GM19239 (cell line): ENCODE measurements around the gene MAP4K2.

Experiments used
- DNase-seq: peaks from one replicate; pipeline ENCODE4 v3.0.0; 2011; ENCODE audit warnings: low spot score; ENCODE audit not compliant: insufficient read length
- FAIRE-seq: peaks from 2 replicates; lab custom pipeline; 2011; peaks lifted over from hg19 to GRCh38; lab: Jason Lieb, UNC

MAP4K2 gene

GRCh38 chr11:64759131-64759721 is 43.8 kb downstream of the MAP4K2 start:
- DNase-seq = no peak

GRCh38 chr11:64758330-64759079 is 44.5 kb downstream of the MAP4K2 start:
- FAIRE-seq = no peak
- DNase-seq = no peak

More at GRCh38 chr11:64759131-64759721, 43.8 kb downstream of the MAP4K2 start:
- no peak for FAIRE-seq

GRCh38 chr11:64757549-64758329 is 45.3 kb downstream of the MAP4K2 start:
- no peak for FAIRE-seq
- no peak for DNase-seq

GRCh38 chr11:64755681-64756361 is 47.2 kb downstream of the MAP4K2 start:
- DNase-seq = no peak
- no peak for FAIRE-seq

GRCh38 chr11:64754919-64755662 is 47.9 kb downstream of the MAP4K2 start:
- FAIRE-seq (no peak), DNase-seq (no peak)

GRCh38 chr11:64754124-64754918 is 48.7 kb downstream of the MAP4K2 start:
- DNase-seq = no peak
- FAIRE-seq = no peak

- FAIRE-seq (no peak), DNase-seq (no peak)
These were observed 49.5 kb downstream of the MAP4K2 start for GRCh38 chr11:64753380-64754123.

GRCh38 chr11:64753019-64753379 is 50.0 kb downstream of the MAP4K2 start:
- DNase-seq (no peak), FAIRE-seq (no peak)

- no peak for FAIRE-seq
- DNase-seq = no peak
These were observed 50.6 kb downstream of the MAP4K2 start for GRCh38 chr11:64752175-64752970.

GRCh38 chr11:64751580-64751979 is 51.4 kb downstream of the MAP4K2 start:
- DNase-seq = no peak
- no peak for FAIRE-seq

- DNase-seq (no peak), FAIRE-seq (no peak)
These were observed 51.9 kb downstream of the MAP4K2 start for GRCh38 chr11:64751136-64751535.

- FAIRE-seq (no peak), DNase-seq (no peak)
These were observed 52.5 kb downstream of the MAP4K2 start for GRCh38 chr11:64750361-64751054.

GRCh38 chr11:64747961-64748665 is 54.9 kb downstream of the MAP4K2 start:
- DNase-seq (no peak), FAIRE-seq (no peak)

- no peak for FAIRE-seq
- no peak for DNase-seq
These were observed 56.5 kb downstream of the MAP4K2 start for GRCh38 chr11:64746486-64746885.

GRCh38 chr11:64745521-64746328 is 57.3 kb downstream of the MAP4K2 start:
- FAIRE-seq = peak; percentile 78
- peak; percentile 80 for DNase-seq

- no peak for FAIRE-seq
- DNase-seq = peak; percentile 71
These were observed 57.9 kb downstream of the MAP4K2 start for GRCh38 chr11:64745189-64745520.
